PFSK-1 (cell line): Measurements from ENCODE around the gene ZNF609.

Source experiments
- FOXP2 ChIP-seq: optimal IDR thresholded peaks from 2 replicates; pipeline ENCODE3; 2011; ENCODE audit warnings: borderline replicate concordance, control low read depth, inconsistent platforms; ENCODE audit not compliant: insufficient read depth; ENCODE audit errors: extremely low read length, extremely low read depth
- POLR2AphosphoS5 ChIP-seq: IDR thresholded peaks from 2 replicates; pipeline ENCODE4 v1.6.1; 2012; ENCODE audit warnings: low read depth, mild to moderate bottlenecking, control low read depth, low read length, moderate library complexity
- REST ChIP-seq, 2 experiments: IDR thresholded peaks; 2 replicates each; pipeline versions ENCODE4 v1.6.1 to v1.8.0; 2011 to 2012; ENCODE audit warnings: low read depth in 2 of 2, low read length in 2 of 2, control low read depth in 1 of 2, inconsistent platforms in 1 of 2, mild to moderate bottlenecking in 1 of 2, moderate library complexity in 1 of 2; ENCODE audit not compliant: insufficient read depth in 1 of 2
- SIN3A ChIP-seq: IDR thresholded peaks from 2 replicates; pipeline ENCODE4 v1.6.1; 2012; ENCODE audit warnings: mild to moderate bottlenecking, low read length, moderate library complexity, borderline replicate concordance; ENCODE audit not compliant: insufficient read depth
- TAF1 ChIP-seq: IDR thresholded peaks from 2 replicates; pipeline ENCODE4 v1.6.1; 2012; ENCODE audit warnings: low read length, control low read depth, borderline replicate concordance; ENCODE audit not compliant: insufficient read depth

GRCh38 chr15:64521201-64521600, 60.8 kb downstream of the ZNF609 start:
- no peak for TF ChIP-seq POLR2AphosphoS5
- TF ChIP-seq REST (IDR thresholded peaks at IDR 0.05; ENCODE audit: insufficient read depth in 1 of 2, low read depth in 2 of 2, low read length in 2 of 2) = no peak
- no peak for TF ChIP-seq TAF1
- no peak for TF ChIP-seq FOXP2
- TF ChIP-seq SIN3A = no peak
